Peyer's patch (tissue), 4 donors: ENCODE measurements around the gene PPID. TPM values are rescaled to one million over a fixed set of nuclear protein-coding genes. Genes with fewer than 3 reads are reported as not detected.

Experiments
- DNase-seq, 3 donors: peaks; one replicate each; pipeline ENCODE4 v3.0.0-alpha.2; 2017 to 2019
- H3K27ac ChIP-seq, 4 donors: fragments of 200-600 bp; sonication (generic); one replicate each; pipeline ENCODE4 v1.5.1; 2016 to 2019
- H3K27me3 ChIP-seq, 2 donors: fragments of 200-600 bp; sonication (generic); one replicate each; pipeline ENCODE4 v1.5.1; 2019
- H3K36me3 ChIP-seq, 3 donors: fragments of 200-600 bp; sonication (generic); one replicate each; pipeline ENCODE4 v1.5.1; 2016 to 2019
- H3K4me1 ChIP-seq, 4 donors: fragments of 200-600 bp; sonication (generic); one replicate each; pipeline ENCODE4 v1.5.1; 2016 to 2019
- H3K4me3 ChIP-seq, 4 donors: fragments of 200-600 bp; sonication (generic); 1 replicate in 3 of 4; 2 replicates in 1 of 4; pipeline ENCODE4 v1.5.1; 2016 to 2019; ENCODE audit warnings: mild to moderate bottlenecking in 1 of 4
- H3K9me3 ChIP-seq, 4 donors: fragments of 200-600 bp; sonication (generic); one replicate each; pipeline ENCODE4 v1.5.1; 2016 to 2019; ENCODE audit warnings: mild to moderate bottlenecking in 1 of 4
- CTCF ChIP-seq, 6 experiments: fragments of 450-650 bp in 4 of 6; fragments of 200-600 bp in 2 of 6; sonication (generic) in 1 of 6; IDR thresholded peaks; one replicate each; pipeline ENCODE4 v1.5.1; 2017 to 2019; ENCODE audit warnings: antibody characterized with exemption in 6 of 6, mild to moderate bottlenecking in 3 of 6, moderate library complexity in 1 of 6
- POLR2A ChIP-seq, 2 donors: fragments of 450-650 bp; IDR thresholded peaks; one replicate each; pipeline ENCODE4 v1.5.1; 2017; ENCODE audit warnings: antibody characterized with exemption in 2 of 2, mild to moderate bottlenecking in 2 of 2, moderate library complexity in 2 of 2
- total RNA-seq, 4 donors: library from RNA; depleted of rRNA; stranded (reverse); fragments of >200 nt; gene quantifications; one replicate each; pipeline ENCODE4 v1.1.0, GENCODE V29; 2016

PPID gene
- total RNA-seq, 4 donors from 2014 or later = 21.9 to 60.2 (median 28.3) TPM

- TF ChIP-seq CTCF (IDR thresholded peaks at IDR 0.05) (no peak), POLR2A (IDR thresholded peaks at IDR 0.05) (no peak)
- no peak for DNase-seq
- Histone ChIP-seq H3K4me3 (peak within 1 kb of the TSS; percentile 77 to 92 (median 84)), H3K9me3 (no peaks in the 10 kb centered on the region), H3K27ac (peak within 1 kb of the TSS; percentile 91 to 99 (median 96)), H3K27me3 (no peaks in the 10 kb centered on the region), H3K4me1 (peaks cover 0 to 21% (median 0%) of the 10 kb centered on the region in 4 donors), H3K36me3 (no peaks in the 10 kb centered on the region)
Measured at GRCh38 chr4:158671665-158671914, 51.6 kb downstream of the PPID start, which contains the start of gene C4orf46. Gene C4orf46 (minus strand): TSS chr4:158671887. CDS start chr4:158671801, 86 bp downstream.

GRCh38 chr4:158670975-158671664 is 52.1 kb downstream of the PPID start:
- Histone ChIP-seq H3K27ac (peak overlapping the region; percentile 91 to 99 (median 96)), H3K27me3 (no peaks in the 10 kb centered on the region), H3K9me3 (no peaks in the 10 kb centered on the region), H3K4me3 (peak overlapping the region; percentile 77 to 92 (median 84)), H3K4me1 (peaks cover 0 to 21% (median 0%) of the 10 kb centered on the region in 4 donors), H3K36me3 (no peaks in the 10 kb centered on the region)
- DNase-seq = peak; percentile 42 to 74 (median 68)
- TF ChIP-seq CTCF (IDR thresholded peaks at IDR 0.05) (no peak), POLR2A (IDR thresholded peaks at IDR 0.05) (no peak)

- no peaks in the 10 kb centered on the region for H3K36me3 ChIP-seq
- no peaks in the 10 kb centered on the region for H3K27me3 ChIP-seq
- H3K4me3 ChIP-seq = no peak overlapping the region
- H3K4me1 ChIP-seq = peaks cover 0 to 21% (median 0%) of the 10 kb centered on the region in 4 donors
- H3K9me3 ChIP-seq = no peaks in the 10 kb centered on the region
- TF ChIP-seq POLR2A (IDR thresholded peaks at IDR 0.05) (no peak), CTCF (IDR thresholded peaks at IDR 0.05) (no peak)
- no peak overlapping the region for H3K27ac ChIP-seq
- no peak for DNase-seq
Measured at GRCh38 chr4:158669310-158669709, 53.9 kb downstream of the PPID start.

GRCh38 chr4:158667651-158668198 is 55.5 kb downstream of the PPID start:
- peaks cover 0 to 8% (median 0%) of the 10 kb centered on the region in 4 donors for H3K4me1 ChIP-seq
- H3K9me3 ChIP-seq = no peaks in the 10 kb centered on the region
- no peak for DNase-seq
- H3K27me3 ChIP-seq = no peaks in the 10 kb centered on the region
- no peak overlapping the region for H3K4me3 ChIP-seq
- H3K27ac ChIP-seq = no peak overlapping the region
- TF ChIP-seq CTCF (IDR thresholded peaks at IDR 0.05) (peak; percentile 6 to 47 (median 30)), POLR2A (IDR thresholded peaks at IDR 0.05) (no peak)
- H3K36me3 ChIP-seq = no peaks in the 10 kb centered on the region

- no peaks in the 10 kb centered on the region for H3K27me3 ChIP-seq
- TF ChIP-seq POLR2A (IDR thresholded peaks at IDR 0.05) (no peak), CTCF (IDR thresholded peaks at IDR 0.05) (no peak)
- H3K4me1 ChIP-seq = peaks cover 0 to 7% (median 0%) of the 10 kb centered on the region in 4 donors
- no peak overlapping the region for H3K27ac ChIP-seq
- H3K36me3 ChIP-seq = no peaks in the 10 kb centered on the region
- no peaks in the 10 kb centered on the region for H3K9me3 ChIP-seq
- no peak overlapping the region for H3K4me3 ChIP-seq
- DNase-seq = no peak
Measured at GRCh38 chr4:158666892-158667291, 56.3 kb downstream of the PPID start.
